Germinal center (tissue), 1 donor: ENCODE results near the gene FAM20C.
"Not testable (repeated sequence)": the region's sequence is repeated elsewhere in the genome, so short reads cannot be mapped to it uniquely, and the experiment has no call there.

Source experiments
- DNase-seq: peaks from one replicate; pipeline ENCODE4 v3.0.0; 2012; ENCODE audit warnings: mixed read lengths, low spot score

FAM20C gene

DNA sequence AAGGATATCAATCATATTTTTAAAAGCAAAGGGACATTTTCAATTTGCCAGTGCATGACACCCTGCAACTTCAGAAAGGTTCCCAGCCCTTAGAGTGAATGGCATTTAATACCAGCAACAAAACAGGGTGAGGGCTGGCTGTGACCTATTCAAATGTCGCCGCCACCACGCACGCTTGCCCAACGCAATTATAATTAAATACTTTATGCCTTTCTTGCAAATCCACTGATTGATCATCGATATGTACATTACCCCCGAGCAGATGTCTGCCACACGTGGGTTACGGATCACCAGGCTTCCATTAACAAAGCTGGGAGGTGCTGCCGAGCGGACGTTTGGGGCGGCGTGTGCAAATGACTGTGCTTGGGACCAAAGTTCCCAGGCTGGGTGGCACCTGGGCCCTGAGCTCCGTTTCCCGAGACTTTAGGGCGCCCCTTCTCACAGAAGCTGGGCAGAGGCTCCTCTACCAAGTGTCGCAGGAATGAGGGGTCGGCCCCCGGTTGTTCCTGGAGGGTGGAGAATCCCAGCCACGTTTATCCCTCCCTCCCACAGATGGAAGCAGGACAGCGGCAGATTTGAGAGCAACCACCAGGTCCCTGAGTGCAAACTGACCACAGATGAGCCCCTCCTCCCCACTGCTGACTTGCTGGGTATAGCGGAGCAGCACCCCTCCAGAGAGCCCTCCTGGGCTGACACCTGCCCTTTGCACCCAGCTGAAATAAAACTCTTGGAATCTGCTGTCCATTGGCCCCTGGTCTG, 101.5 kb downstream of the FAM20C start:
- DNase-seq, result no peak

- no peak for DNase-seq
Observed at GRCh38 chr7:294440-295154, 102.2 kb downstream of the FAM20C start.

GRCh38 chr7:295155-296154, 103.1 kb downstream of the FAM20C start:
- DNase-seq, result no peak

DNA sequence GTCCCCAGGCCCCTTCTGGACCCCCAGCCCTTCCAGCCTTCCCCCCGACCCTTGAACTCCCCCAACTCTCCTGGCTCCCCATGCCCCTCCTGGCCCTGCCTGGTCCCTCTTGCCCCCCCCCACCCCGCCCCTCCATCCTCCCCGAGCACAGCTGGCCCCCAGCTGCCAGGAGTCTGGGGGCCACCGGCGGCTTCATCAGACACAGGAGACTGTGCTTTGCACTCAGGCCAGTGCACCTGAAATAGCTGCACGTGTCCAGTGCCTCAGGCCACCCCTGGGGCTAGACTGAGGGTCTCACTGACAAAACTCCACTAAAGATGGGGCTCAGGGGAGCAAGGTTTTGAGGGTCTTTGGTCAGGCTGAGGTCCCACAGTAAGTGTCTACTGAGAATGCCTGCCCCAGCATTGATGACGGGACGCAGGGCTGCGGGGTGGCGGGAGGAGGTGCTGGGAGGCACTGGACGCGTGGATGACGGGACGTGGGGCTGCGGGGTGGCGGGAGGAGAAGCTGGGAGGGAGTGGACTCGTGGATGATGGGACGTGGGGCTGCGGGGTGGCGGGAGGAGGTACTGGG, 104.1 kb downstream of the FAM20C start:
- no peak for DNase-seq

GRCh38 chr7:297141-297540, 104.8 kb downstream of the FAM20C start:
- DNase-seq, result not testable (repeated sequence)

DNA sequence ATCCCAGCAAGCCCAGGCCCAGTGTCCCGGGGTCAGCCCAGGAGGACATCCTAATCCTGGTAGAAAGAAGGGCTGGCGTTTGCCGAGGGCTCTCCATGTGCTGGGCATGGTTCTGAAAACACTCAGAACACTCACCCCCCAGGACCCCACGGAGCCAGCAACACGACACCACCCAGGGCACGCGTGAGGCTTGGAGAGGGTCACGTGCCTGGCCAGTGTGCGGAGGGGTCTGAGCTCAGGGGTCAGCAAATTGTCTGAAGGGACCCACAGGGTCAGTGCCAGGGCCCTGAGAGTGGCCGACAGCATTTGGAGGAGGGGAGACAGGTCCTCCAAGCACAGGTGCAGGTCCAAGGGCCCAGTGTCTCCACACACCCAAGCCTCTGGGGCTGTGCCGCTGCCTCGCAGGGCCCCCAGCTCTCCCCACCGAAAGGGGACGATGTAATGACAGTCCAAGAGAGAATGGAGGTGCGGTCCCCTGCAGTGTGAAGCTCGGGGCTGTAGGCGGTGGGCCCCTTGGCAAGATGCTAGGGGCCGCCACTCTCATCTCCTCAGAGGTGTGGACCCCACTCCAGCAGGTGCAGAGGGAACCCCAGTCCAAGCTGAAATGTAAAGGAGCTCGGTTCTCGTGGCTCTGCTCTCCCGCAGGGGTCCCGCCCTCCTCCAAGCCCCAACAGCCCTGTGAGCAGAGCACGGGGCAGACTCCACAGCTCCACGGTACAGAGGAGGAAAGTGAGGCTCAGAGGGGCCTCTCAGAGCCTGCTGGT, 105.4 kb downstream of the FAM20C start:
- DNase-seq, result no peak

DNA sequence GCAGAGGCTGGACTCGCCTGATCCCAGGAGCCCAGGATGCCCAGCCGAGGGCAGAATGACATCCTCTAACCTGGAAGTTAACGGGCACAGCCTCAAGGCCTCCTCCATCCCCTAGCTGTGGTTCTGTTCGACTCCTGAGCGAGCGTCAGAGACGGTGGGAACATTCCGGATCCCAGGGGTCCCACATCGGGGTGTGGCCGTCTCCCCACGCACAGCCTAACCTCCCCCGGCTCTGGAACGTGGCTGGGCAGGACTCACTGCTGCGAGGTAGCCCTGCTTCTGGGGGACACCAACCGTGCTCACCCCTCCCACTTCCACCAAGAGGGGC, 106.0 kb downstream of the FAM20C start:
- DNase-seq, result no peak

- no peak for DNase-seq
Observed at GRCh38 chr7:298743-299142, 106.4 kb downstream of the FAM20C start.

DNA sequence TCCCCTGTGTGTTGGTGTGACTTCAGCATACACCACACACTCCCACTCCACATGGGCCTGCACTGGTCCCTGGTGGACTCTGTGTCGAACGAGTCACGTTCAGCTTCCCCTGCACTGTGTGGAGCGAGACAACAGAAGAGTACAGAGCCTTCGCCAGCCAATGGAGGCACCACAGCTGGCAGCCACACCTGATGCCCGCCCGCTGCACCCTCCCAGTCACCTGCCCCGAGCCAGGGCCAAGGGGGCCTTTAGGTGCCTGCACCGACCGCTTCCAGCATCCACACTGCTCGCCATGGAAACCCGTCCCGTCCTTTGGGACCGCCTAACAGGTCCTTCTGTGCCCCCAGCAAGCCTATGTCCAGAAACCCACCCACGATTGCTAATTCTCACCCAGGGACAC, 106.8 kb downstream of the FAM20C start:
- no peak for DNase-seq

GRCh38 chr7:299628-300027, 107.3 kb downstream of the FAM20C start:
- DNase-seq, result no peak

DNA sequence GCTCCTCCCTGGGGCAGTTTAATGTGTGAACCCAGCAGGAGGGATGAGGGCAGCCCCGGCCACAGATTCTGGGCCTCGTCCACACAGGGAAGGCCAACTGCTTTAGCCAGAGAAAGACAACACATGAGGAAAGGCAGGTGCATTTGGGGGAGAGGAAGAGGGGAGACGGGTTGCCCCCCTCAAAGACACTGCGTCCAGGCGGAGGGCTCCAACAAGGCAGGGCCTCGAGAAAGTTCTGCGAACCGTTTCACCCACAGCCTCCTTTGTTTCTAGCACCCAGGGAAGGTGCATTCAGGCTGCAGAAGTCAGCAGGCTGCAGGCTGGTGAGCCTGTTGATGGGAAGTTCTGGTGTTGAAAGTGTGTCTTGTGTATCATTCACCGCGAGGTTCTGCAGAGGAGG, 107.7 kb downstream of the FAM20C start:
- DNase-seq, result no peak

- DNase-seq, result no peak
Observed at GRCh38 chr7:300546-301290, 108.3 kb downstream of the FAM20C start.

GRCh38 chr7:301291-302053, 109.1 kb downstream of the FAM20C start:
- DNase-seq, result no peak

GRCh38 chr7:302054-302992, 110.0 kb downstream of the FAM20C start:
- DNase-seq, result no peak

DNA sequence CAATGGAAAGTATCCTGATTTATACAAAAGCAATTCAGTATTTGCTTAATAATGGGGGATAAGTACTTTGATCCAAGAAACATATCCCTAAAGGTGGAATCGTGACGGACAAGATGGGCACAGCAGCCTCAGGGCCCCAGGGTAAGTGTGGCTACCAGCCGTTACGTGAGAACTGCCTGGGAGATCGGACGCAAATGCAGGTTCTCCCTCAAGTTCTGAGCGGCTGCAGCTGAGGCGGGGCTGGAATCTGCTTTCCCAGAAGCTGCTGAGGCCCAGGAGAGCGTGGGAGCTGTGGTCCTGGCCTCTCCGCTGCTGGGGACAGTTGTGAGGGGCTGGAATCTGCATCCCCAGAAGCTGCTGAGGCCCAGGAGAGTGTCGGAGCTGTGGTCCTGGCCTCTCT, 111.1 kb downstream of the FAM20C start:
- no peak for DNase-seq

DNA sequence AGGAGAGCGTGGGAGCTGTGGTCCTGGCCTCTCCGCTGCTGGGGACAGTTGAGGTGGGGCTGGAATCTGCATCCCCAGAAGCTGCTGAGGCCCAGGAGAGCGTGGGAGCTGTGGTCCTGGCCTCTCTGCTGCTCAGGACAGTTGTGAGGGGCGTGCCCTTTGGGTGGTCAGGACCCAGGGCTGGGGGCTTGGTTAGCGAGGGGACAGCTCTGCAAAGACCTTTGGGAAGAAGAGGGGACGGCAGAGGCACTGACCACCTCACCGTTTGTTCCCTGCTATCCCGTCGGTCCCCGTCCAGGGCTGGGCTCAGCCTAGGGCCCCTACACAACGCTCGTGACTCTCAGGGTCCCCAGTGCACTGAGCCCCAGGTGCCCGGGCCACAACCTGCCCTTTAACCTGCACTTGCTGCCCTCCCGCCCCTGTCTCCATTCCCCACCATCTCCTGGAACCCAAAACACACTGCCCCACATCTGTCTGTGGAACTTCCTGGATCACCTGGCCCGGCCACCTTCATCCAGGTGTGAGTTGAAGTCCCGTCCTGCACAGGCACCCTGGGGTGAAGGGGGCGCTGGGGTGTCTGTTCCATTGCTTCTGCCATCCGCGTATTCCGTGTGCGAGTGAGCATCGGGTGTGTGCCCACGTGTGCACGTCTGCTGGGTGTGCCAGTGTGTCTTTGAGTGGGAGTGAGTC, 111.7 kb downstream of the FAM20C start:
- no peak for DNase-seq

DNA sequence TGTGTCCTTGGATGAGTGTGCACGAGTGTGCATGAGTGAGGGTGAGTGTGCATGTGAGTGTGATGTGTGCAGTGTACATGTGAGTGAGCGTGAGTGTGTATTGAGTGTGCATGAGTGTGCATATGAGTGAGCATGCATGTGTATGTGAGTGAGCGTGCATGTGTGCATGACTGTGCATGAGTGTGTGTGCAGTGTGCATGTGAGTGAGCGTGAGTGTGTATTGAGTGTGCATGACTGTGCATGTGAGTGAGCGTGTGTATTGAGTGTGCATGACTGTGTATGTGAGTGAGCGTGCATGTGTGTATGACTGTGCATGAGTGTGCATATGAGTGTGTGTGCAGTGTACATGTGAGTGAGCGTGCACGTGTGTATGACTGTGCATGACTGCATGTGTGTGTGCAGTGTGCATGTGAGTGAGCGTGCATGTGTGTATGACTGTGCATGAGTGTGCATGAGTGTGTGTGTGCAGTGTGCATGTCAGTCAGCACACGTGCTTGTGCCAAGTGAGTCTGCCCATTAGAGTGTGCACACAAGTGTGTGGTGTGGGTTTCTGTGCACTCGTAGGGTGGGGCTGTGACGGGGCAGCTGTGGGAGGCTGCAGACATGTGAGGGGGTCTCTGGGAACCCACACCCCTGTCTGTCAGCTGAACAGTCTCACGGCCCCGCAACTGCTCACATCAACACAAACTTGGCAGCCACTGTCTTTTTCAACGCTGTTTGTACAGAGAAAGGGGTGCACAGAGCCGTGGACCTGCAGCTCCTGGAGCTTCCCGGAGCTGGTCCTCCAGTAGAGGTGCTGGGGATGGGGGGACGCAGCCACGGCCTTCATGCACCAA, 112.4 kb downstream of the FAM20C start:
- no peak for DNase-seq
